NCI-H524 (cell line): ENCODE results near the gene DDX4.
A peak's percentile ranks its signal among the peaks of the same experiment; 100 is the strongest.
"Not testable (repeated sequence)": the region's sequence is repeated elsewhere in the genome, so short reads cannot be mapped to it uniquely, and the experiment has no call there.

ENCODE experiments used
- DNase-seq, 2 experiments: peaks; one replicate each; lab custom pipeline; 2025; lab: John Stamatoyannopoulos, UW

DDX4 gene

DNA sequence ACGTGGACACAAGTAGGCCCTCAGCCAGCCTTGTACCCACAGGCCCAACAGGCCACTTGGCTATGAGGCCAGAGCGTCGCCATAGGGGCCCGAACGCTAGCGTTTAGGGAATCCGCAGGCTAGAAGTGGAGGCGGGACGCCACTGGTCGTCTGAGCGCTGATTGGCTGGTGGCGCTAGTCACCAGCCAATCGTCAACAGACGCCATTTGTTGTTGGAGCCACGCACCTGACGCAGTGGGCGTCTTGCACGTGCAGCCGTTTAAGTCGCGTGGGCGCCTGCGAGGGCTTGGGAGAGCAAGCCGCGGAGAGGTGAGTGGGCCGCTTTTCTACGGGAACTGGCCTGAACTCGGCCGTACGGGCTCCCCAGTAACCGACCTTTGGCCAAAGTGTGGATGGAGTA, at the start of gene DDX4:
DDX4 (plus strand) TSS at position 269 of the 400 bp plus-strand sequence. CDS start 903 bp downstream, outside the sequence.
- DNase-seq = no peak

DNA sequence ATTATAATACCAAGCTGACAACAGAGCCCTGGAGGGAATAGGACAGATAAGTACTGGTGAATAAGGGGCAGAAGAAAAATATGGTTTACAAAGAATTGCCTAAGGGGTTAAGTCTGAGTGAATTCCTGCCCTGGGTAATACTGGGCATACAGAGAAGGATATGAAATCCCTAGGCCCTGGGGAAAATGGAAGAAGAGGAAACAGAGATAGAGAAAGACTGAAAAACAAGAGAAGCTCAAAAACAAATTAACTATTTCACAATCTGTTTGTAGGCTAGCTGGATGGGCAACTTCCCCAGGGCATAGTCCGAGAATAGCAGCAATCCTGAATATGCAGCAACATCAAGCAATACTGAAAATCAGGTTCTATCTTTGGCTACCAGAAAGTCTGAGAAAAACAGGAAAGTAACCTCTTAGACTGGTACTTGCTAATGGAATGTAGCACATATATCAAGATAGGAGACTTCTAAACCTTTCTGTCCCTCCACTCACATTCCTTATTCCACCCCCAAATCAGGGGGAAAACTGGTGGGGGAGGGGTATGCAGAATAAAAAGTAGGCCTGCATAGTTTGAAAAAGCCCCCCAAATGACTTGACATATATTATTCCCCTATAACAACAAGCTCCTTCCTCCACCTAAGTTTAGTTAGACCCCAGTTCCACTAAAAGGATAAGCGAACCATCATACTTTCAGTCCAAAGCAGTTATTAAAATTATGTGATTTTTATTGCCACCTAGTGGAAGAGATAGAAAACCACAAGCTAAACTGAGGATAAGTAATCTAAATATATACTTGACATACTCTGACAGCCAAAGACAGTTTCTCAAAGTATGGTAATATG, 46.4 kb upstream of the DDX4 start:
- peak in 1 of 2 experiments; percentile 59 for DNase-seq

DNA sequence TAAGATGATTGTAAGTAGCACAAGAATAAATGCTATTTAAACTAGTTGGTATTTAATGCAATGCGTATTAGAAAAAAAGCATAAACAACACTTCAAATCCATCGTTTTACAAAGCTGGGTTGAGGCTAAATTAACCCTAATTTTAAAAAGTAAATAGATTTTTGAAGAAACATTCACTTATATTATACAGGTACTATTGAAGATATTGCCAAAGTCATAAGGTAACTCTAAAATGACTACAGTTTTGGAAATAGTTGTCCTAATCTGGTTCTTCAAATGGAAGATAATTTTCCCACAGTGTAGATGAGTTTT, 45.8 kb upstream of the DDX4 start:
- no peak for DNase-seq

DNA sequence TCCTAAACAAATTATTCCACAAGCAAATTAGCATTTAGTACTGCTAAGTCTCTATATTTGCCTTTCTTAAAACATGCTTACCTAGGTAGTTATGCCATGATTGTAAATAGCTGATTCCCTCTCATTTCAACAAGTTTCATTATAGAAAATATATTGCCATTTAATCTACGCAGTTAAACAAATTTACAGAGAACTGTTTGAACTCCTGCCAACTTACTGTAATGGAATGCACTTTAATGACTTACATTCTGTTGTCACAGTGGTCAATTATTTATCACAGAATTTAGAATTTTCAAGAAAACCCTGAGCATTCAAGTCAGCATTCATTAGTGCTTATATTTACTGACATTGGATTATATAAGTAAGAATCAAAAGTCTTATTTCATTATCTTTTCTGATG, 45.4 kb upstream of the DDX4 start:
- DNase-seq = no peak

DNA sequence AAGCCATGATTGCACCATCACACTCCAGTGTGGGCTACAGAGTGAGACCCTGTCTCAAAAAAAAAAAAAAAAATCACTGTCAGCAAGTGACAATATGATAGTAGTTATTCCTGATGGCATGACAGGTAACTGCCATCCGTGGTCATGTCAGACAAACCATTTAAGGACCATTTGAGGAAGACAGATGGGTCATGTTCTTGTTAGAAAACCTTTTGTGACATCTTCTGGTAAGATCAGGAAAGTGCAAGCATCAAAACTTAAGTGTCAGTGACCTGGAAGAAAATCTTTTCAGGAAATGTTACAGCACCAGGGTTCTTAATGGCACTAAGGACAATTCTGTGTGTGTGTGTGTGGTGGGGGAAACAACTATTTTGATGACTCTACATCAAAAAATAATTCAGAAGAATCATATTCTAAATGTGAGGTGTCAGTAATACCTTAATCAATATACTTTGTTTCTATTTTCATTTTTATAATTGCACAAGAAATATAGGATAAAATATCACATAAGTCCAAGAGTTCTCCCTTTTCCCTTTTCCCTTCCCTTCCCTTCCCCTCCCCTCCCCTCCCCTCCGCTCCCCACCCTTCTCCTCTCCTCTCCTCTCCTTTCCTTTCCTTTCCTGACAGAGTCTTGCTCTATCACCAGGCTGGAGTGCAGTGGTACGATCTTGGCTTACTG, 43.6 kb upstream of the DDX4 start:
- DNase-seq = peak; percentile 34 to 70

DNA sequence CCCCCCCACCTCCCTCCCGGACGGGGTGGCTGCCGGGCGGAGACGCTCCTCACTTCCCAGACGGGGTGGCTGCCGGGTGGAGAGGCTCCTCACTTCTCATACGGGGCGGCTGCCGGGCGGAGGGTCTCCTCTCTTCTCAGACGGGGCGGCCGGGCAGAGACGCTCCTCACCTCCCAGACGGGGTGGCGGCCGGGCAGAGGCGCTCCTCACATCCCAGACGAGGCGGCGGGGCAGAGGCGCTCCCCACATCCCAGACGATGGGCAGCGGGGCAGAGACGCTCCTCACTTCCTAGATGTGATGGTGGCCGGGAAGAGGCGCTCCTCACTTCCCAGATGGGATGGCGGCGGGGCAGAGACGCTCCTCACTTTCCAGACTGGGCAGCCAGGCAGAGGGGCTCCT, 41.2 kb upstream of the DDX4 start:
- DNase-seq = not testable (repeated sequence)

DNA sequence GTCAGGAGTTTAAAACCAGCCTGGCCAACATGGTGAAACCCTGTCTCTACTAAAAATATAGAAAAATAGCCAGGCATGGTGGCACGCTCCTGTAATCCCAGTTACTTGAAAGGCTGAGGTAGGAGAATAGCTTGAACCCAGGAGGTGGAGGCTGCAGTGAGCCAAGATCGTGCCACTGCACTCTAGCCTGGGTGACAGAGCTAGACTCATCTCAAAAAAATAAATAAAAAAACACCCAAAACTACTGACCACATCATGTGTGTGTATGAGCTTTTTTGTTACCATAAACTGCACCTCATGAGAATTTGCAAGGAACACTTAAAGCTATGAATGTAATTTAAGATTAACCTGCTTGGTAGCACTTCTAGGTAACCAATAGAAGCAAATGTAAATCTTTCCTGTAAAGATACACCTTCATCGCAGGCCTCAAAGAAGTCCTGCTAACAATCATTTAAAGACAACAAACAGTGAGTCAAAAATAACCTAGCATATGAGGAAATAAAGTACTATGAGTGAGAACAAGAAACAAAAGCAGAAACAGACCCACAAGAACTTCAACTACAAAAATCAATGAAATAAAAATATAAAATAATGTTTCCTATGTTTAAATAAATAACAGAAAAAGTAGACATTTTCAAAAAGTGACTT, 38.7 kb upstream of the DDX4 start:
- DNase-seq = no peak

DNA sequence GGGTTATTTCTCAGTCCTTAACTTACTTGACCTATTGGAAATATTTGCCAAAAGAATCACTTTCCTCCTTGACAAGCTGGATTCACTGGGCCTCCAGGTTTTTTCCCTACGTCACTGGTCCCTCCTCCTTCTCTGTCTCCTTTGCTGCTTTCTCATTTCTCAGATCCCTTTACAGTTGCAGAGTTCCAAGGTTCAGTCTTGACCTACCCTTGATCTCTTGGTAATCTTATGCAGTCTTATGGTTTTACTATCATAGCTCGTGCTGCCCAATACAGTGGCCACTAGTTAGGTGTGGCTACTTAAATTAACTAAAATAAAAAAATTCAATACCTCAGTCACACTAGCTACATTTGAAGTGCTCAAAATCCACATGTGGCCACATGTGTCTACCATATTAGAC, 37.1 kb upstream of the DDX4 start:
- DNase-seq = no peak

DNA sequence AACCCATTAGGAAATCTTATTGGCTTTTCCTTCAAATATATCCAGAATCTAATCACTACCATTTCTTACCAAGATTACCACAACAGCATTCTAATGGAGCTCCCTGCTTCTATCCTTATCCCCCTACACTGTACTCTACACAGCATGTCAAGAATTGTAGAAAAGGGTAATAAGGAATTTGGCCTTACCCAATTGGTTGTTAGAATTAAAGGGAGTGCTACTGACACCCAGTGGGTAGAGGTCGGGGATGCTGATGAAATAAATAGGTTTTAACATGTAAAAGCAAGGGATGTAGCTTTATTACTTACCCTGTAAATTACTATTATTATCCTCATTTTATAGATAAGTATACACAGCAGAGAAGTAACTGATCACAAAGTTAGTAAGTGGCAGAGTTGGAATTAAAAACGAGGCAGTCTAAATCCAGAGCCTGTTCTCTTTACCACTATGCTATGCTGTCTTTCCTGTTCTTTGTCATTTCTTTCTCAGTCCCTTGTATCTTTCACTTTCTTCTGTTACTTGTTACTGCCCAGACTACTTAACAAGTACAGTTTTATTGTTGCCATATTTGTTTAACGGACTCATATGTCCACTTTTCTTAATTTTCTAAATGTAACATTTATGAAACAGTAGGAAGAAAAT, 36.3 kb upstream of the DDX4 start:
- no peak for DNase-seq

DNA sequence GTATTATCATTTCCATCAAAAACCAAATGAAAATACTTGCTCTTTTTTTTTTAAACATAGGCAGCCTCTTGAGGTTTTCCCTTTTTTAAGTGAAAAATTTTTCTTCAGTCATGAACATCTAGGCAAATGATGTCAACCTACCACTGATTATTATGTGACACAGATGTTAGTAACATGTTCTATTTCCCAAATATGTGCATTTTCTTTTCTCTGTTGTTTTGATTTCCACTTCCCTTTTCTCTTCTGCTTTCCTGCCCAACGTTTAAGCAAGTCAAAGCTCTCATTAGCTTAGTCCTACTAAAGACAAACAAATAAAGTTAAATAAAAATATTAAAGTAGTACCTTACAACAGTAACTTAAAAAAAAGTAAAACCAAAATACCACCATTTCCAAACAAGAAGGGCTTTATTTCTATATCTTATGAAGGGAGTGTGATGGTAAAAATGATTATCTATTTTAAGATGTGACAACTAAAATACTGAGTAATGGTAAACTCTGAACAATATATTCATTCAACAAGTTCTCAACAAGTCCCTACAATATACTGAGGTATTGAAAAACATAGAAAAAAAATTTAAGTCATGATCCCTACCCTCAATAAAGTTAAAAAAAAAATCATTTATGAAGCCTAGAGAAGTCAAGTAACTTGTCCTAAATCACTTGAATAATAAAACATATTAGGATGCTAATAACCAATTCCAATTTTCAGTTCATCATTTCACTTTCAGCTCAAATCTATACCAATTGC, 35.1 kb upstream of the DDX4 start:
- DNase-seq = no peak

DNA sequence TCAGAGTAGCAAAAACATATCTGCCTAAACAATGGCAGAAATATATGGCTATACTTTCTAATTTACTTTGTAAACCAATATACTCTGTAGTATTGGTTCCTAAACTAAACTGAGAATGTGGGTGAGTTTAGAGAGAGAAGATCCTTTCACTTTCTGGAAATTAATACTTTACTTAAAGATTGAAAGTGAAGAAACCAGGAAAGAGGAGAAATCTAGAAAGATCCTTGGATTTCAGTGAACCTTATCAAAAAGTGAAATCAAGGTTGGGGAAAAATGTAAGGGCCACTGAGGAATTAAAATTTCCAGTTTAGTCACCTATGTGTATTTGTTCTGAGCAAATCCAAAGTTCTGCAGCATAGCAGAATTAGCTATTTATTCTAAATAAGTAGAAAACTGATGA, 31.6 kb upstream of the DDX4 start:
- DNase-seq = no peak

DNA sequence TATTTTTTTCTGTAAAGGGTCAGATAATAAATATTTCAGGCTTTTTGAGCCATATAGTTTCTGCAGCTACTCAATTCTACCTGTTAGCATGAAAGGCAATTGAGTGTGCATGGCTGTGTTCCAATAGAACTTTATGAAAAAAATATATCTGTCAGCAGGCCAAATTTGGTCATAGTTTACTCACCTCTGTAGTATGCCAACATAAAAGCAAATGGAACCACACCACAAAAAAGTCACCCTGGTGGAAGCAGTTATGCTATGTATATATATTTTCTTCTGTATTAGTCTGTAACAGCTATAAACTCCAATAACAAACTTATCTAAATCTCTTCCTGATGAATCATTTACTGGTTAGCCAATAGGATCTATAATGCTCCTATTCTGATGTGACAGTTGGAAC, 29.1 kb upstream of the DDX4 start:
- no peak for DNase-seq

DNA sequence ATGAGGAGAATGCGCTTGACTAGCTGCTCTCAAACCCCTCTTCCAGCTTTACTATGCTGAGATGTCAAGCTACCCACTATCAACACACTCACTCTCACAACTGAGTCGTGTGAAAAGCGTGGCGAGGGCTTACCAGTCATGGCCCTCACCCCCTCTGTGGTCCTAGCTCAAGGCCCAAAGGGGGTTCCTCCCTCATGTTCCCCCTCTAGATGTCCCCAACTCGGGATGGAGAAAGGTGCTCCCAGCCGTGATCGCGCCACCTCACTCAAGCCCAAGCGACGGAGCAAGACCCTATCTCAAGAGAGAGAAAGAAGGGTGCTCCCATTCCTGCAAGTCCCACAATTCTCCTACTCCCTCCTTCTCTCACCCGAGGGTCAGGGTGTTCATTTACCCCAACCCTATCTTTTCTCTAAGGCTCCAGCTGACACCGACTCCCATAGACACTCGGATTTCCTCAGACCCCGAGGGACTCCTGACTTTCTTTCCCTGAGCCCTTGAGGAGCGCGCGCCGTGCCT, 26.3 kb upstream of the DDX4 start:
- DNase-seq = no peak

DNA sequence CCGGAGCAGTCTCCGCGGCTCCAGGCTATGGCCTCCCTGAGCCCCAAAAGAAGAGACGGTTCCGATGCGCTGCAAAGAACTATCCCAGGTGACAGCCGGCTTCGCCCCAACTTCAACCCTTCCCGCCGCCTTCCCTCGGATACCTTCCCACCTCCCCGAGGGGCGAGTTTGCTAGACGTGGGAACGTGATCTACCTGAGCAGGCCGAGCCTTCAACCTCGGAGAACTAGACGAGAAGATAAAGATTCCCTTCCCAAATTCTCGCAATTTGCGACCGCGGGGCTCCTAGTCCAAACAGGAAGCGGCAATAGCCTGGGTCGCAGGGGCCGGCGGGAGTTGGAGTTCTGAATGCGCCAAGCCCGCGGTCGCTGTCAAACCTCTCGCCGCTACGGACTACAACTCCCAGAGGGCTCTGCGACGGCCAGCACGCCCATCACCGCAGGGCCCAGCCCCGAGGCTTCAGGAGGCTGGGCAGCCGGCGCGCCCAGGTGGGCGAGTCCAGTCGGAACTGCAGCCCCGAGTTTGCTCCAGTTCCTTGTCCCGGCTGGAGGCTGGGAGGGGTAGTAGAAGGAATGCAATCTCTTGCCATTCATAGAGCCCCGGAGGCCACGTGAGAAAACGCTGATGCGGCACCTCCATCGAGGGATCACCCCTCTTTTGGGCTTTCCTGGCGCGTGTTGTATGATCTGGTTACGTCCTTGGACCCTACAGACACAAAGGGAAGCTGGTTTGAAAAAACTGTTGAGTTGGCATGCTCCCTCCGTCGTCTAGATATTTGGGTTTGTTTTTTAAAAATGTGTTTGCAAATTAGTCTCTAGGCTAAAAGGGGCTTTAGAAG, 25.6 kb upstream of the DDX4 start, which contains the start of gene SLC38A9:
SLC38A9 (minus strand) TSS at position 302 of the 837 bp plus-strand sequence. CDS start 14,366 bp downstream, outside the sequence.
- peak; percentile 89 to 93 for DNase-seq

DNA sequence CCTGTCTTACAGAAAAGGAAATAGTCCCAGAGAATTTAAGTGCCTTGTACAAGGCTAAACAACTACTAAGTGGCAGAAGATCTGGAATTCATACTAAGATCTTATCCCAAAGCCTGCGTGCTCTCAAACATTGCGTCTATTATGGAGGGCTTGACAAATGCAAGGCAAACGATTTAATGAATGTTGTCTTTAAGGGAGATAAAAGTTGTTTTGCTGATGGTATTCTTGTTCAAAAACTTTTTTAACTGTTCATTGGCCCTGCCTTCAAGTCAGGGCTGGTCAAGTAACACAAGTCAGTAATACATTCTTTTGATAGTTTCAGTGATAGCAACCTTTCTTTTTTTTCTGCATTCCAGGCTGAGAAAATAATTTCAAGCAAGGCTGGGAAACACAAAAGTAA, 24.0 kb upstream of the DDX4 start:
- no peak for DNase-seq

DNA sequence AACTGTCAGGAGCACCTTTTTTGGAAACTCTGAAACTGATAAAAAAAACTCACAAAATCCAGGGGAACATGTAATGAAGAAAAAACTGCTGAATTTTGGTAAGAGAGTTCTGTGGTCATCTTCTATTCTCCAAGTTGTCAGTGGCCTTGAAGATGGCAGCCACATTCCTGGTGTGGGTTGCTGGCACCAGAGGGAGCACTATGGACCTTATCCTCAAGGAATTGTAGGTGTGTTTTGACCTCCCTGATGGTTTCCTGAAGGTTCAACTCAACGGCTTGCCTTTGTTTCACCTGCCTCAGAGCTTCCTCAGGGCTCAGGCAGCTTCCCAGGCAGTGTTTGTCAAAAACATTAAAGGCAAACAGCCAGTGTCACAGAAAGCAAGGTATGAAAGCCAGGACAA, 23.5 kb upstream of the DDX4 start:
- no peak for DNase-seq

DNA sequence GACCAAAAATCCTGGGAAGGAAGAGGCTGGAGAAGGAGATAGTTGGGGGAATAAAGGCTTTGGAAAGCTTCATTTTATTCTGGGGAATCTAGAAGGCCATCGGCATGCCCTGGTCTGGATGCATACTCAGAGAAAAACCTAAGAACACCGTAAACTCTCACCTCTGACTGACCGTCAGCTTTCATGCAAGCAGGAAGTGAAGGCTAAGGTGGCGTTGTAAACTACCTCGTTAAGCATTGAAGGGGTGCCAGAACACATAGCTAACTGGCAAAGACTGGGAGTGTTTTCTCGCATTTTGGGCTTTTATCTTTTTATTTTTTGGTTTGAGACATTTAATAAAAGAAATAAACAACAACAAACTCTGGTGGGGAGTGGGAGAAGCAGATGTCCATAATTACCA, 23.1 kb upstream of the DDX4 start:
- no peak for DNase-seq

DNA sequence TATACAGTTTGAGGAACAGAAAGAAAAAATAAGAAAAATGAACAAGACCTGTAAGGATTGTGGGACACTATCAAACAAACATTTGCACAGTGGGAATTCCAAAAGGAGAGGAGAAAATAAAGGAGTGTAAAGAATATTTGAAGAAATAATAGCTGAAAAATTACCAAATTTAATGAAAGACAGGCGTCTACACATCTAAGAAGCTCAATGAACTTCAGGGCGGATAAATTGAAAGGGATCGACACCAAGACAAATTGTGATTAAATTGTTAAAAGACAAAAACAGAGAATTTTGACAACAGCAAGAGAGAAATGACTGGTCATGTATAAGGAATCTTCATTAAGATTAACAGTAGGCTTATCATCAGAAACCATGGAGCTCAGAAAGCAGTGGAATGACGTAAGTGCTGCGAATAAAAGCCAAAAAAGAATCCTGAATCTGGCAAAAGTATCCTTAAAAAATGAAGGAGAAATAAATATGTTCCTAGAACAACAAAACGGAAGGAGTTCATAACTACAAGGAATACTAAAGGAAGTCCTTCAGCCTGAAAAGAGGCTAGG, 22.3 kb upstream of the DDX4 start:
- DNase-seq = no peak

DNA sequence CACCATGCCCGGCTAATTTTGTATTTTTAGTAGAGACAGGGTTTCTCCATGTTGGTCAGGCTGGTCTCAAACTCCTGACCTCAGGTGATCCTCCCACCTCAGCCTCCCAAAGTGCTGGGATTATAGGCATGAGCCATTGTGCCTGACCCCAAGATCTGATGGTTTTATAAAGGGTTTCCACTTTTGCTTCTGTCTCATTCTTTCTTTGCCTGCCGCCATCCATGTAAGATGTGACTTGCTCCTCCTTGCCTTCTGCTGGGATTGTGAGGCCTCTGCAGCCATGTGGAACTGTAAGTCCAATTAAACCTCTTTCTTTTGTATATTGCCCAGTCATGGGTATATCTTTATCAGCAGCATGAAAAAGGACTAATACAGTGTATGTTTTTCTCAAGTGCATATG, 18.8 kb upstream of the DDX4 start:
- not testable (repeated sequence) for DNase-seq

DNA sequence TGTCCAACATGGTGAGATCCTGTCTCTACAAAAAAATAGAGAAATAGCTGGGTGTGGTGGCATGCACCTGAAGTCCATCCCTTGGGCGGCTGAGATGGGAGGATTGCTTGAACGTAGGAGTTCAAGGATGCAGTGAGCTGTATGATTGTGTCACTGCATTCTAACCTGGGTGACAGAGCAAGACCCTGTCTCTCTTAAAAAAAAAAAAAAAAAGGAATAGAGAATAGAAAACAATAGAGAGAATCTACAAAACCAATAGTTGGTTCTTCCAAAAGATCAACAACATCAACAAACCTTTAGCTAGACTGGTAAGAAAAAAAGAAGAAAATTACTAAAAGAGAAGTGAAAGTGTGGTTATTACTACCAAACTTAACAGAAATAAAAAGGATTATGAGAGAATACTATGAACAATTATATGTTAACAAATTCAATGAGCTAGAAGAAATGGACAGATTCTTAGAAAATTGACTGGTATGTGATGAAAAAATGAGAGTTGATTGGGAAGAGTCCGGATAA, 17.6 kb upstream of the DDX4 start:
- DNase-seq = no peak
